HL-60 (cell line): ENCODE measurements around the gene COL20A1.

Experiments used
- CTCF ChIP-seq: IDR thresholded peaks from one replicate; pipeline ENCODE4 v1.5.1; 2011; ENCODE audit warnings: low read length, control low read depth, inconsistent platforms; ENCODE audit not compliant: insufficient read depth
- GABPA ChIP-seq: IDR thresholded peaks from 2 replicates; pipeline ENCODE4 v1.6.1; 2012; ENCODE audit warnings: low read depth
- POLR2AphosphoS5 ChIP-seq: IDR thresholded peaks from 2 replicates; pipeline ENCODE4 v1.6.1; 2012; ENCODE audit warnings: low read depth
- REST ChIP-seq: IDR thresholded peaks from 2 replicates; pipeline ENCODE4 v1.6.1; 2012; ENCODE audit warnings: low read depth; ENCODE audit not compliant: insufficient replicate concordance
- SPI1 ChIP-seq: IDR thresholded peaks from 2 replicates; pipeline ENCODE4 v1.6.1; 2012; ENCODE audit warnings: low read depth, mild to moderate bottlenecking, borderline replicate concordance

- TF ChIP-seq CTCF (no peak), REST (no peak), POLR2AphosphoS5 (no peak), GABPA (no peak), SPI1 (no peak)
Measured at GRCh38 chr20:63293456-63293855, 470 bp downstream of the COL20A1 start.
